Hepatic stellate cell (primary cell): ENCODE data around the gene CADPS2.

ENCODE experiments used
- DNase-seq: peaks from one replicate; pipeline ENCODE4 v3.0.0; 2011; ENCODE audit warnings: low spot score

CADPS2 gene

GRCh38 chr7:122768827-122769226, 117.4 kb downstream of the CADPS2 start:
- no peak for DNase-seq

GRCh38 chr7:122767339-122767738, 118.9 kb downstream of the CADPS2 start:
- DNase-seq = no peak

- no peak for DNase-seq
These were observed 119.7 kb downstream of the CADPS2 start for GRCh38 chr7:122766593-122766992.

GRCh38 chr7:122764902-122765301, 121.4 kb downstream of the CADPS2 start:
- no peak for DNase-seq

GRCh38 chr7:122764020-122764419, 122.2 kb downstream of the CADPS2 start:
- no peak for DNase-seq

- DNase-seq = no peak
These were observed 124.2 kb downstream of the CADPS2 start for GRCh38 chr7:122762071-122762470.

- no peak for DNase-seq
These were observed 127.8 kb downstream of the CADPS2 start for GRCh38 chr7:122758501-122758900.

GRCh38 chr7:122756860-122757259, 129.4 kb downstream of the CADPS2 start:
- no peak for DNase-seq

- DNase-seq = no peak
These were observed 130.6 kb downstream of the CADPS2 start for GRCh38 chr7:122755696-122756095.

- no peak for DNase-seq
These were observed 133.7 kb downstream of the CADPS2 start for GRCh38 chr7:122752583-122752982.

GRCh38 chr7:122750389-122750788, 135.9 kb downstream of the CADPS2 start:
- no peak for DNase-seq

GRCh38 chr7:122748195-122748594, 138.1 kb downstream of the CADPS2 start:
- DNase-seq = no peak

GRCh38 chr7:122746948-122747347, 139.3 kb downstream of the CADPS2 start:
- DNase-seq = no peak

GRCh38 chr7:122743211-122743610, 143.0 kb downstream of the CADPS2 start:
- no peak for DNase-seq

GRCh38 chr7:122738947-122739346, 147.3 kb downstream of the CADPS2 start:
- DNase-seq = no peak

- no peak for DNase-seq
These were observed 150.1 kb downstream of the CADPS2 start for GRCh38 chr7:122736183-122736582.

GRCh38 chr7:122727759-122728158, 158.5 kb downstream of the CADPS2 start:
- no peak for DNase-seq

GRCh38 chr7:122727354-122727753, 158.9 kb downstream of the CADPS2 start:
- DNase-seq = no peak

- DNase-seq = no peak
These were observed 159.4 kb downstream of the CADPS2 start for GRCh38 chr7:122726881-122727280.

- DNase-seq = no peak
These were observed 161.9 kb downstream of the CADPS2 start for GRCh38 chr7:122724366-122724765.

GRCh38 chr7:122719010-122719578, 167.2 kb downstream of the CADPS2 start:
- no peak for DNase-seq

GRCh38 chr7:122717356-122718089, 168.7 kb downstream of the CADPS2 start:
- DNase-seq = no peak

- no peak for DNase-seq
These were observed 171.1 kb downstream of the CADPS2 start for GRCh38 chr7:122715183-122715582.

GRCh38 chr7:122710916-122711315, 175.3 kb downstream of the CADPS2 start:
- DNase-seq = no peak
